HEK293 (cell line): ENCODE data around the gene NOC2L.

Experiments
- GFI1B ChIP-seq: fragments of 450-650 bp; formaldehyde crosslinking; IDR thresholded peaks from 2 replicates; pipeline ENCODE4 v1.5.1; 2016; ENCODE audit warnings: missing biosample characterization, missing genetic modification characterization
- KLF16 ChIP-seq: fragments of 450-650 bp; formaldehyde crosslinking; IDR thresholded peaks from 2 replicates; pipeline ENCODE4 v1.5.1; 2017; ENCODE audit warnings: missing biosample characterization, missing genetic modification characterization
- KLF7 ChIP-seq: fragments of 450-650 bp; formaldehyde crosslinking; IDR thresholded peaks from 2 replicates; pipeline ENCODE4 v1.5.1; 2016; ENCODE audit warnings: missing biosample characterization, missing genetic modification characterization, borderline replicate concordance
- ZEB2 ChIP-seq: fragments of 450-650 bp; formaldehyde crosslinking; IDR thresholded peaks from 2 replicates; pipeline ENCODE4 v1.5.1; 2016; ENCODE audit warnings: missing biosample characterization, missing genetic modification characterization
- ZFP37 ChIP-seq: fragments of 450-650 bp; formaldehyde crosslinking; IDR thresholded peaks from 2 replicates; pipeline ENCODE4 v1.5.1; 2016; ENCODE audit warnings: missing biosample characterization, missing genetic modification characterization
- ZNF169 ChIP-seq: fragments of 450-650 bp; formaldehyde crosslinking; IDR thresholded peaks from 2 replicates; pipeline ENCODE4 v1.5.1; 2016; ENCODE audit warnings: missing biosample characterization, missing genetic modification characterization
- ZNF2 ChIP-seq: fragments of 450-650 bp; formaldehyde crosslinking; IDR thresholded peaks from 2 replicates; pipeline ENCODE4 v1.5.1; 2016; ENCODE audit warnings: missing biosample characterization, missing genetic modification characterization
- ZNF202 ChIP-seq: fragments of 450-650 bp; formaldehyde crosslinking; IDR thresholded peaks from 2 replicates; pipeline ENCODE4 v1.5.1; 2016; ENCODE audit warnings: missing biosample characterization, missing genetic modification characterization, borderline replicate concordance
- ZNF248 ChIP-seq: fragments of 450-650 bp; formaldehyde crosslinking; IDR thresholded peaks from 2 replicates; pipeline ENCODE4 v1.5.1; 2017; ENCODE audit warnings: missing biosample characterization, missing genetic modification characterization
- ZNF426 ChIP-seq: fragments of 450-650 bp; formaldehyde crosslinking; IDR thresholded peaks from 2 replicates; pipeline ENCODE4 v1.5.1; 2017; ENCODE audit warnings: missing biosample characterization, missing genetic modification characterization, mild to moderate bottlenecking, inconsistent platforms, moderate library complexity
- ZNF558 ChIP-seq: fragments of 450-650 bp; formaldehyde crosslinking; IDR thresholded peaks from 2 replicates; pipeline ENCODE4 v1.5.1; 2016; ENCODE audit warnings: missing biosample characterization, missing genetic modification characterization
- ZNF585B ChIP-seq: fragments of 450-650 bp; formaldehyde crosslinking; IDR thresholded peaks from 2 replicates; pipeline ENCODE4 v1.5.1; 2016; ENCODE audit warnings: missing biosample characterization, missing genetic modification characterization
- ZNF610 ChIP-seq: fragments of 450-650 bp; formaldehyde crosslinking; IDR thresholded peaks from 2 replicates; pipeline ENCODE4 v1.5.1; 2016; ENCODE audit warnings: missing biosample characterization, missing genetic modification characterization, borderline replicate concordance
- ZNF621 ChIP-seq: fragments of 450-650 bp; formaldehyde crosslinking; IDR thresholded peaks from 2 replicates; pipeline ENCODE4 v1.5.1; 2017; ENCODE audit warnings: missing biosample characterization, missing genetic modification characterization
- ZNF629 ChIP-seq: fragments of 450-650 bp; formaldehyde crosslinking; IDR thresholded peaks from 2 replicates; pipeline ENCODE4 v1.5.1; 2017; ENCODE audit warnings: missing biosample characterization, missing genetic modification characterization
- ZNF654 ChIP-seq: fragments of 450-650 bp; formaldehyde crosslinking; IDR thresholded peaks from 2 replicates; pipeline ENCODE4 v1.5.1; 2016; ENCODE audit warnings: low read depth, missing biosample characterization, missing genetic modification characterization
- ZNF660 ChIP-seq: fragments of 450-650 bp; IDR thresholded peaks from 2 replicates; pipeline ENCODE4 v1.5.1; 2018; ENCODE audit warnings: missing biosample characterization, mild to moderate bottlenecking, missing genetic modification characterization
- ZNF664 ChIP-seq: fragments of 450-650 bp; formaldehyde crosslinking; IDR thresholded peaks from 2 replicates; pipeline ENCODE4 v1.5.1; 2016; ENCODE audit warnings: missing biosample characterization, missing genetic modification characterization
- ZNF837 ChIP-seq: fragments of 450-650 bp; formaldehyde crosslinking; IDR thresholded peaks from 2 replicates; pipeline ENCODE4 v1.5.1; 2016; ENCODE audit warnings: missing biosample characterization, missing genetic modification characterization
- ZNF843 ChIP-seq: fragments of 450-650 bp; formaldehyde crosslinking; IDR thresholded peaks from 2 replicates; pipeline ENCODE4 v1.5.1; 2016; ENCODE audit warnings: missing biosample characterization, missing genetic modification characterization
- TF ChIP-seq, protein P1 (sequence below): fragments of 450-650 bp; formaldehyde crosslinking; IDR thresholded peaks from 2 replicates; pipeline ENCODE4 v1.5.1; 2016; ENCODE audit warnings: missing biosample characterization, missing genetic modification characterization, borderline replicate concordance
- TF ChIP-seq, protein P2 (sequence below): fragments of 450-650 bp; formaldehyde crosslinking; IDR thresholded peaks from 2 replicates; pipeline ENCODE4 v1.5.1; 2016; ENCODE audit warnings: missing biosample characterization, missing genetic modification characterization
- TF ChIP-seq, protein P3 (sequence below): fragments of 450-650 bp; formaldehyde crosslinking; IDR thresholded peaks from 2 replicates; pipeline ENCODE4 v1.5.1; 2016; ENCODE audit warnings: missing biosample characterization, missing genetic modification characterization, borderline replicate concordance
- TF ChIP-seq, protein P4 (sequence below): fragments of 450-650 bp; formaldehyde crosslinking; IDR thresholded peaks from 2 replicates; pipeline ENCODE4 v1.5.1; 2017; ENCODE audit warnings: missing biosample characterization, mild to moderate bottlenecking, missing genetic modification characterization, moderate library complexity
- TF ChIP-seq, protein P5 (sequence below): fragments of 450-650 bp; formaldehyde crosslinking; IDR thresholded peaks from 2 replicates; pipeline ENCODE4 v1.5.1; 2016; ENCODE audit warnings: missing biosample characterization, missing genetic modification characterization

The NOC2L gene

DNA sequence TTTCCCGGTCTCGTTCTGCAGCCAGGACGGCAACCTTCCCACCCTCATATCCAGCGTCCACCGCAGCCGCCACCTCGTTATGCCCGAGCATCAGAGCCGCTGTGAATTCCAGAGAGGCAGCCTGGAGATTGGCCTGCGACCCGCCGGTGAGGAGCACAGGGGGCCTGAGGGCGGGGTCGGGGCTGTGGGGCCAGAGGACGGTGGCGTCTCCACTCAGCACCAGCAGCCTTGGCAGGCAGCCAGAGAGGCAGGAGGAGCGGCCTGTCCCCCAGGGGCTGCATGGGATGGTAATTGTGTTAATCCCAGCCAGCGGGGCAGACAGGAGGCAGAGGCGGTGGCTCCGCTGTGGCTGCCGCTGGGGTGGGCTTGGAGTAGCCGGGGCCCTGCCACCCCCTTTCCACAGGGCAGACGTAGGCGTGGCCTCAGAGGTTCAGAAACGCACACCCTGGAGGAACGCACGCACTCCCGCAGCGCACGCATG is 23.3 kb downstream of the NOC2L start (continued):
- TF ChIP-seq ZNF2 (tag by site-specific recombination) (no peak), ZNF654 (tag by site-specific recombination) (no peak), ZNF610 (tag by site-specific recombination) (peak; percentile 96), ZNF202 (tag by site-specific recombination) (no peak), GFI1B (tag by site-specific recombination) (no peak), ZNF664 (tag by site-specific recombination) (no peak), ZFP37 (tag by site-specific recombination) (no peak), ZNF169 (no peak), ZNF629 (peak; percentile 48; the same call in 1 of the 2 replicates), KLF16 (tag by site-specific recombination) (peak; percentile 28; the same call in 1 of the 2 replicates), ZNF426 (tag by site-specific recombination) (no peak), ZNF248 (tag by site-specific recombination) (no peak), ZNF837 (tag by site-specific recombination) (no peak), ZNF621 (tag by site-specific recombination) (no peak), ZNF558 (tag by site-specific recombination) (no peak), KLF7 (tag by site-specific recombination) (peak; percentile 86), ZNF660 (tag by site-specific recombination) (peak; percentile 71; the same call in 1 of the 2 replicates), ZNF843 (tag by site-specific recombination) (peak; percentile 69), ZEB2 (tag by site-specific recombination) (peak; percentile 88), ZNF585B (tag by site-specific recombination) (no peak)
- TF ChIP-seq, protein P1, sequence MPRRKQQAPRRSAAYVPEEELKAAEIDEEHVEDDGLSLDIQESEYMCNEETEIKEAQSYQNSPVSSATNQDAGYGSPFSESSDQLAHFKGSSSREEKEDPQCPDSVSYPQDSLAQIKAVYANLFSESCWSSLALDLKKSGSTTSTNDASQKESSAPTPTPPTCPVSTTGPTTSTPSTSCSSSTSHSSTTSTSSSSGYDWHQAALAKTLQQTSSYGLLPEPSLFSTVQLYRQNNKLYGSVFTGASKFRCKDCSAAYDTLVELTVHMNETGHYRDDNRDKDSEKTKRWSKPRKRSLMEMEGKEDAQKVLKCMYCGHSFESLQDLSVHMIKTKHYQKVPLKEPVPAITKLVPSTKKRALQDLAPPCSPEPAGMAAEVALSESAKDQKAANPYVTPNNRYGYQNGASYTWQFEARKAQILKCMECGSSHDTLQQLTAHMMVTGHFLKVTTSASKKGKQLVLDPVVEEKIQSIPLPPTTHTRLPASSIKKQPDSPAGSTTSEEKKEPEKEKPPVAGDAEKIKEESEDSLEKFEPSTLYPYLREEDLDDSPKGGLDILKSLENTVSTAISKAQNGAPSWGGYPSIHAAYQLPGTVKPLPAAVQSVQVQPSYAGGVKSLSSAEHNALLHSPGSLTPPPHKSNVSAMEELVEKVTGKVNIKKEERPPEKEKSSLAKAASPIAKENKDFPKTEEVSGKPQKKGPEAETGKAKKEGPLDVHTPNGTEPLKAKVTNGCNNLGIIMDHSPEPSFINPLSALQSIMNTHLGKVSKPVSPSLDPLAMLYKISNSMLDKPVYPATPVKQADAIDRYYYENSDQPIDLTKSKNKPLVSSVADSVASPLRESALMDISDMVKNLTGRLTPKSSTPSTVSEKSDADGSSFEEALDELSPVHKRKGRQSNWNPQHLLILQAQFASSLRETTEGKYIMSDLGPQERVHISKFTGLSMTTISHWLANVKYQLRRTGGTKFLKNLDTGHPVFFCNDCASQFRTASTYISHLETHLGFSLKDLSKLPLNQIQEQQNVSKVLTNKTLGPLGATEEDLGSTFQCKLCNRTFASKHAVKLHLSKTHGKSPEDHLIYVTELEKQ, result 0 out of 2 replicates have a peak, but pooled peaks have one; percentile 17
- TF ChIP-seq, protein P2, sequence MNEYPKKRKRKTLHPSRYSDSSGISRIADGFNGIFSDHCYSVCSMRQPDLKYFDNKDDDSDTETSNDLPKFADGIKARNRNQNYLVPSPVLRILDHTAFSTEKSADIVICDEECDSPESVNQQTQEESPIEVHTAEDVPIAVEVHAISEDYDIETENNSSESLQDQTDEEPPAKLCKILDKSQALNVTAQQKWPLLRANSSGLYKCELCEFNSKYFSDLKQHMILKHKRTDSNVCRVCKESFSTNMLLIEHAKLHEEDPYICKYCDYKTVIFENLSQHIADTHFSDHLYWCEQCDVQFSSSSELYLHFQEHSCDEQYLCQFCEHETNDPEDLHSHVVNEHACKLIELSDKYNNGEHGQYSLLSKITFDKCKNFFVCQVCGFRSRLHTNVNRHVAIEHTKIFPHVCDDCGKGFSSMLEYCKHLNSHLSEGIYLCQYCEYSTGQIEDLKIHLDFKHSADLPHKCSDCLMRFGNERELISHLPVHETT (tag by site-specific recombination), result no peak
- TF ChIP-seq, protein P3, sequence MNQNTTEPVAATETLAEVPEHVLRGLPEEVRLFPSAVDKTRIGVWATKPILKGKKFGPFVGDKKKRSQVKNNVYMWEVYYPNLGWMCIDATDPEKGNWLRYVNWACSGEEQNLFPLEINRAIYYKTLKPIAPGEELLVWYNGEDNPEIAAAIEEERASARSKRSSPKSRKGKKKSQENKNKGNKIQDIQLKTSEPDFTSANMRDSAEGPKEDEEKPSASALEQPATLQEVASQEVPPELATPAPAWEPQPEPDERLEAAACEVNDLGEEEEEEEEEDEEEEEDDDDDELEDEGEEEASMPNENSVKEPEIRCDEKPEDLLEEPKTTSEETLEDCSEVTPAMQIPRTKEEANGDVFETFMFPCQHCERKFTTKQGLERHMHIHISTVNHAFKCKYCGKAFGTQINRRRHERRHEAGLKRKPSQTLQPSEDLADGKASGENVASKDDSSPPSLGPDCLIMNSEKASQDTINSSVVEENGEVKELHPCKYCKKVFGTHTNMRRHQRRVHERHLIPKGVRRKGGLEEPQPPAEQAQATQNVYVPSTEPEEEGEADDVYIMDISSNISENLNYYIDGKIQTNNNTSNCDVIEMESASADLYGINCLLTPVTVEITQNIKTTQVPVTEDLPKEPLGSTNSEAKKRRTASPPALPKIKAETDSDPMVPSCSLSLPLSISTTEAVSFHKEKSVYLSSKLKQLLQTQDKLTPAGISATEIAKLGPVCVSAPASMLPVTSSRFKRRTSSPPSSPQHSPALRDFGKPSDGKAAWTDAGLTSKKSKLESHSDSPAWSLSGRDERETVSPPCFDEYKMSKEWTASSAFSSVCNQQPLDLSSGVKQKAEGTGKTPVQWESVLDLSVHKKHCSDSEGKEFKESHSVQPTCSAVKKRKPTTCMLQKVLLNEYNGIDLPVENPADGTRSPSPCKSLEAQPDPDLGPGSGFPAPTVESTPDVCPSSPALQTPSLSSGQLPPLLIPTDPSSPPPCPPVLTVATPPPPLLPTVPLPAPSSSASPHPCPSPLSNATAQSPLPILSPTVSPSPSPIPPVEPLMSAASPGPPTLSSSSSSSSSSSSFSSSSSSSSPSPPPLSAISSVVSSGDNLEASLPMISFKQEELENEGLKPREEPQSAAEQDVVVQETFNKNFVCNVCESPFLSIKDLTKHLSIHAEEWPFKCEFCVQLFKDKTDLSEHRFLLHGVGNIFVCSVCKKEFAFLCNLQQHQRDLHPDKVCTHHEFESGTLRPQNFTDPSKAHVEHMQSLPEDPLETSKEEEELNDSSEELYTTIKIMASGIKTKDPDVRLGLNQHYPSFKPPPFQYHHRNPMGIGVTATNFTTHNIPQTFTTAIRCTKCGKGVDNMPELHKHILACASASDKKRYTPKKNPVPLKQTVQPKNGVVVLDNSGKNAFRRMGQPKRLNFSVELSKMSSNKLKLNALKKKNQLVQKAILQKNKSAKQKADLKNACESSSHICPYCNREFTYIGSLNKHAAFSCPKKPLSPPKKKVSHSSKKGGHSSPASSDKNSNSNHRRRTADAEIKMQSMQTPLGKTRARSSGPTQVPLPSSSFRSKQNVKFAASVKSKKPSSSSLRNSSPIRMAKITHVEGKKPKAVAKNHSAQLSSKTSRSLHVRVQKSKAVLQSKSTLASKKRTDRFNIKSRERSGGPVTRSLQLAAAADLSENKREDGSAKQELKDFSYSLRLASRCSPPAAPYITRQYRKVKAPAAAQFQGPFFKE (tag by site-specific recombination), result no peak
- TF ChIP-seq, protein P4, sequence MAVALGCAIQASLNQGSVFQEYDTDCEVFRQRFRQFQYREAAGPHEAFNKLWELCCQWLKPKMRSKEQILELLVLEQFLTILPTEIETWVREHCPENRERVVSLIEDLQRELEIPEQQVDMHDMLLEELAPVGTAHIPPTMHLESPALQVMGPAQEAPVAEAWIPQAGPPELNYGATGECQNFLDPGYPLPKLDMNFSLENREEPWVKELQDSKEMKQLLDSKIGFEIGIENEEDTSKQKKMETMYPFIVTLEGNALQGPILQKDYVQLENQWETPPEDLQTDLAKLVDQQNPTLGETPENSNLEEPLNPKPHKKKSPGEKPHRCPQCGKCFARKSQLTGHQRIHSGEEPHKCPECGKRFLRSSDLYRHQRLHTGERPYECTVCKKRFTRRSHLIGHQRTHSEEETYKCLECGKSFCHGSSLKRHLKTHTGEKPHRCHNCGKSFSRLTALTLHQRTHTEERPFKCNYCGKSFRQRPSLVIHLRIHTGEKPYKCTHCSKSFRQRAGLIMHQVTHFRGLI (tag by site-specific recombination), result no peak
- TF ChIP-seq, protein P5, sequence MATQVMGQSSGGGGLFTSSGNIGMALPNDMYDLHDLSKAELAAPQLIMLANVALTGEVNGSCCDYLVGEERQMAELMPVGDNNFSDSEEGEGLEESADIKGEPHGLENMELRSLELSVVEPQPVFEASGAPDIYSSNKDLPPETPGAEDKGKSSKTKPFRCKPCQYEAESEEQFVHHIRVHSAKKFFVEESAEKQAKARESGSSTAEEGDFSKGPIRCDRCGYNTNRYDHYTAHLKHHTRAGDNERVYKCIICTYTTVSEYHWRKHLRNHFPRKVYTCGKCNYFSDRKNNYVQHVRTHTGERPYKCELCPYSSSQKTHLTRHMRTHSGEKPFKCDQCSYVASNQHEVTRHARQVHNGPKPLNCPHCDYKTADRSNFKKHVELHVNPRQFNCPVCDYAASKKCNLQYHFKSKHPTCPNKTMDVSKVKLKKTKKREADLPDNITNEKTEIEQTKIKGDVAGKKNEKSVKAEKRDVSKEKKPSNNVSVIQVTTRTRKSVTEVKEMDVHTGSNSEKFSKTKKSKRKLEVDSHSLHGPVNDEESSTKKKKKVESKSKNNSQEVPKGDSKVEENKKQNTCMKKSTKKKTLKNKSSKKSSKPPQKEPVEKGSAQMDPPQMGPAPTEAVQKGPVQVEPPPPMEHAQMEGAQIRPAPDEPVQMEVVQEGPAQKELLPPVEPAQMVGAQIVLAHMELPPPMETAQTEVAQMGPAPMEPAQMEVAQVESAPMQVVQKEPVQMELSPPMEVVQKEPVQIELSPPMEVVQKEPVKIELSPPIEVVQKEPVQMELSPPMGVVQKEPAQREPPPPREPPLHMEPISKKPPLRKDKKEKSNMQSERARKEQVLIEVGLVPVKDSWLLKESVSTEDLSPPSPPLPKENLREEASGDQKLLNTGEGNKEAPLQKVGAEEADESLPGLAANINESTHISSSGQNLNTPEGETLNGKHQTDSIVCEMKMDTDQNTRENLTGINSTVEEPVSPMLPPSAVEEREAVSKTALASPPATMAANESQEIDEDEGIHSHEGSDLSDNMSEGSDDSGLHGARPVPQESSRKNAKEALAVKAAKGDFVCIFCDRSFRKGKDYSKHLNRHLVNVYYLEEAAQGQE (tag by site-specific recombination), result no peak
